Stimulated activated naive B cell treated with anti-CD40 and anti-IgM and Interleukin-4, amounts not matched to agents 10 μg/mL and 1 μg/mL and 100 μg/mL, for 72 hours (primary cell): Measurements from ENCODE around the gene RAB11A.

Experiments
- ATAC-seq, 2 donors: fragments of 150-1000 bp; cut with Tn5 transposase; replicated peaks; 2 replicates each; pipeline ENCODE4 v1.10.0; 2021; ENCODE audit warnings: moderate library complexity in 1 of 2
- DNase-seq: peaks from one replicate; pipeline ENCODE4 v3.0.0; 2021
- H3K27ac Mint-ChIP-seq: one replicate; pipeline ENCODE4 v1.8.0; 2022; ENCODE audit warnings: mild to moderate bottlenecking, mixed read lengths
- H3K27me3 Mint-ChIP-seq, 2 donors: one replicate each; pipeline ENCODE4 v1.8.0; 2022; ENCODE audit warnings: mixed read lengths in 2 of 2
- H3K36me3 Mint-ChIP-seq, 2 donors: one replicate each; pipeline ENCODE4 v1.8.0; 2022; ENCODE audit warnings: mixed read lengths in 2 of 2, mild to moderate bottlenecking in 1 of 2
- H3K4me1 Mint-ChIP-seq, 2 donors: one replicate each; pipeline ENCODE4 v1.8.0; 2022; ENCODE audit warnings: mixed read lengths in 2 of 2, mild to moderate bottlenecking in 1 of 2
- H3K4me3 Mint-ChIP-seq, 2 donors: one replicate each; pipeline ENCODE4 v1.8.0; 2022; ENCODE audit warnings: mild to moderate bottlenecking in 2 of 2, mixed read lengths in 2 of 2, moderate library complexity in 1 of 2
- H3K9me3 Mint-ChIP-seq, 2 donors: one replicate each; pipeline ENCODE4 v1.8.0; 2022; ENCODE audit warnings: mixed read lengths in 2 of 2, mild to moderate bottlenecking in 1 of 2

Gene RAB11A

DNA sequence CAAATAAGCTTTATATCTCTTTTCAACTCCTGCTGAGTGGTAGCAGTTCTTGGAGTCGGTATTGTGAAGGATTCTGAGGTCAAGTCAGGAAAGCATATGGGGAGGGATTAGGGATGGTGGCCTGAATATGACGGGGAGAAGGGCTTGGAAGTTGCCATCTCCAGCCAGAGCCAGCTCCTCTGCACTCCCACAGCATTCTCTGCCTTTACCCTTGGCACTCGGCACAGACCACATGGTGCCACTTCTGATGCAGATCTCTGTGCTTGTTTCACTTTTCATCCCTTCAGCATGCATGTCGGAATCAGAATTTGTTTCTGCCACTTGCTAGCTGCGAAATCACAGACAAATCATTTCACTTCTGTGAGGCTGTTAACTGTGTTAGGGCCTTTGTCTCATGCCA, 52.5 kb downstream of the RAB11A start:
- ATAC-seq, result no peak
- Mint-ChIP-seq H3K27ac (no peak overlapping the region), H3K4me1 (peaks cover 47 to 49% of the 10 kb centered on the region in 2 donors), H3K4me3 (peak overlapping the region in 1 of 2 donors; percentile 37), H3K27me3 (no peaks in the 10 kb centered on the region), H3K9me3 (no peaks in the 10 kb centered on the region), H3K36me3 (peaks cover 0 to 4% of the 10 kb centered on the region in 2 donors)
- DNase-seq, result no peak

DNA sequence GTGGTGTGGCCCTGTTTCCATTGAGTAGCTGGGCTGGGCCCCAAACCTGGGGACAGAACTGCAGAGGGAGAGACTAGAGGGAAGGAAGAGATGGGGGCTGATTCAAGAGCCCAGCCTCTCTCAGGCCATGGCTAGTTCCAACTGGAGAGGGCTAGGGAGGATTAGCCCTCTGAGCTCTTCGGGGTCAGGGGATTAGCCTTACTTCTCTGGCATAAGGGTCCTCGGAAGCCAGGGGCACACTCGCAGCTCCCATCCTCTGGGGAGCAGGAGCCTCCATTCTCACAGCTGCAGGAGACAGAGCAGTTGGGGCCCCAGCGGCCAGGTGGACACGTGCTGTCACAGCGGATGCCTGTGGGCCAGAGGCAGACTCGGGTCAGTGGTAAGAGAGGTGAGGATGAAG, 53.3 kb downstream of the RAB11A start:
- Mint-ChIP-seq H3K27me3 (no peaks in the 10 kb centered on the region), H3K36me3 (peaks cover 0 to 4% of the 10 kb centered on the region in 2 donors), H3K4me3 (no peak overlapping the region), H3K27ac (no peak overlapping the region), H3K4me1 (peaks cover 38 to 40% of the 10 kb centered on the region in 2 donors), H3K9me3 (no peaks in the 10 kb centered on the region)
- DNase-seq, result no peak
- ATAC-seq, result no peak

DNA sequence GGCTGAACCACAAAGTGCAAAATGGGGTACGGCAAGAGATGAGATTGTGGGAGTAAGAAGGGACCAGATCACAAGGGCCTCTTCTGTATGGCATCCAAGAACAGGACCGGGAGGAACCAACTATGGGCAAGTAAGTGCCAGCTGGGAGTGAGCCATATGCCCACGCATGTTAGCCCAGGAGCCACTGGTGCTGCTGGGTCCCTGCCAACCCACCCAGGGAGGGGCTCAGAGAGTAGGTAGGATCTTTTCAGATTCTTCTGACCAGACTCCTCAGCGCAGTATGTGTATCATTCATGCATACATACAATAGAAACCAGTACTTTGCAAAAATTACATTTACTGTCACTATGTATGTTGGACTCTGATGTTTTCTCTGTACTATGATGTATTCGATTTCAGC, 54.0 kb downstream of the RAB11A start:
- no peak for DNase-seq
- peaks cover 0 to 4% of the 10 kb centered on the region in 2 donors for H3K36me3 Mint-ChIP-seq
- H3K27me3 Mint-ChIP-seq, result no peaks in the 10 kb centered on the region
- no peaks in the 10 kb centered on the region for H3K9me3 Mint-ChIP-seq
- H3K4me3 Mint-ChIP-seq, result no peak overlapping the region
- H3K4me1 Mint-ChIP-seq, result peaks cover 32 to 34% of the 10 kb centered on the region in 2 donors
- no peak for ATAC-seq
- H3K27ac Mint-ChIP-seq, result no peak overlapping the region

DNA sequence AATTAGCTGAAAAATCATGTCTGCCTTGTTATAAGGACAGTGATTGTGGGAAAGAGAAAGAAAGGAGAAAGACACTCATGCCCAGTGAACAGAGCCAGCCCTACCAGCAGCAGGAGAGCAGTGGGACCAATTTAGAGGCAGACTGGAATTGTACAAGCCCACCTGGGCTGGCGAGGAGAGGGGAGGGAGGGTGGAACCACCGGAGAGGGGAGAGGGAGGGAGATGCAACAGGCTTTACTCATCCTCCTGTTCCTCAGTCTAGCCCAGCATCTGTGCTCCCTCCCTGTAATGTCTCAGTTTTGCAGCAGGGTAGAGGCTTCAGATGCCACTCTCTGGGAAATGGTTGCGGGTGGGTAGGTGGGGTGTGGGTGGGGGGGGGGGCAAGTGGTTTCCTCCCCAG, 54.7 kb downstream of the RAB11A start:
- H3K36me3 Mint-ChIP-seq, result no peaks in the 10 kb centered on the region
- H3K9me3 Mint-ChIP-seq, result no peaks in the 10 kb centered on the region
- DNase-seq (no peak), ATAC-seq (no peak)
- peaks cover 24 to 26% of the 10 kb centered on the region in 2 donors for H3K4me1 Mint-ChIP-seq
- H3K4me3 Mint-ChIP-seq, result no peak overlapping the region
- H3K27ac Mint-ChIP-seq, result no peak overlapping the region
- no peaks in the 10 kb centered on the region for H3K27me3 Mint-ChIP-seq

DNA sequence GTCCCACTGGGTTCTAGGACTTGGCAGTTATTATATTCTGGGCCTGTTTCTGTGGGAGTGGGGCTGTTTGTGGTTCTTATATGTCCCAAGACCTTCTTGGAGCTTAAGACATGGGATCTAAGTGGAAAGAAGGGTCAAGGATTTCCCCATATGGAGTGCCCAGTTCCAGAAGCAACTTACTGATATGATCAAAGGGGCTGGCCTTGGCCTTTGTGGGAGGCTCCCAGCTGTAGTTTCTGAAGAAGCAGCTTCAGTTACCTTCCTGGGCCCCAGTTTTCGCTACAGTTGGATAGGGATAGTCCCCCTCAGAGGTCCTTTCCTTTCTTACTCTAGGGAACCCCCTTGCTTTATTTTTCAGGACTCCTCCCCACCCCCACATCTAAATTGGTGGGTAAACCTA, 56.0 kb downstream of the RAB11A start:
- H3K9me3 Mint-ChIP-seq, result no peaks in the 10 kb centered on the region

DNA sequence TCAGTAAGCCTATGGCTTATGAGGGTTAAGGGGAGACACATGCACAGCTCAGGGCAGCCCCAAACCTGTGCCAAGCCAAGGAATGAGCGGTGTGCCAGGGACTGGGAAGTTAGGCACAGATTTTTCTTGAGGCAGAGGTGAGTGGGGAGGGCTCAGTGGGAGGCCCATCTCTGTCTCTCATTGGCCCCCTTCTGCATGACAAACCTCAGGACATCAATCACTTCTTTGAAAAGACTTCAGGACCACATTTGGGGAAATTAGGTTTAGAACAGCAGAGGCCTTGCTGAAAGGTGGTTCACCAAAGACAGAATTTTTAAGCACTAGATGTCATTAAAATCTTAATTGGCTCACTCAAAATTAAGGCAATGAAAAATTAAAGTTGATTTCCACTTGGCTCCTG, 57.2 kb downstream of the RAB11A start:
- Mint-ChIP-seq H3K27me3 (no peaks in the 10 kb centered on the region), H3K4me3 (no peak overlapping the region), H3K36me3 (no peaks in the 10 kb centered on the region), H3K4me1 (peaks cover 8 to 10% of the 10 kb centered on the region in 2 donors), H3K27ac (no peak overlapping the region), H3K9me3 (no peaks in the 10 kb centered on the region)
- ATAC-seq (no peak), DNase-seq (no peak)

More for the DNA sequence above, 56.0 kb downstream of the RAB11A start:
- Mint-ChIP-seq H3K27me3 (no peaks in the 10 kb centered on the region), H3K4me1 (peaks cover 19 to 21% of the 10 kb centered on the region in 2 donors), H3K4me3 (no peak overlapping the region), H3K36me3 (no peaks in the 10 kb centered on the region), H3K27ac (no peak overlapping the region)
- no peak for DNase-seq
- no peak for ATAC-seq

DNA sequence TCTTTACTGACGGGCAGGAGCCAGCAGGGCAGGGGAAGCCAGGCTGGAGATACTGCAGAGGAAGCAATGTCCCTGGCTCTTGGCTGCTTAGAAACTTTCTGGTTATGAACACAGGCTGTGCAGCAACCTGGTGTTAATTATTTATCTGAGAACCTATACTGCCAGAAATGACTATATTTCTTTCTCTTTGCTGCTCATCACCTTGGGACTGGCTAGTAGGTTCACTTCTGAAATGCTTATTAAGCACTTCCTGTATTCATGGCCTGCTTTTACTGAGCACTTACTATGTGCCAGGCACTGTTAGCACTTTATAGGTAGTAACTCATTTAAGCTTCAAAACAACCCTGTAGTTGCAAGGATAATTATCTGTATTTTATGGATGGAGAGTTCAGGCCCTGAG, 57.6 kb downstream of the RAB11A start:
- Mint-ChIP-seq H3K27me3 (no peaks in the 10 kb centered on the region), H3K4me1 (peaks cover 4 to 5% of the 10 kb centered on the region in 2 donors), H3K4me3 (no peak overlapping the region), H3K9me3 (no peaks in the 10 kb centered on the region), H3K36me3 (no peaks in the 10 kb centered on the region), H3K27ac (no peak overlapping the region)
- DNase-seq (no peak), ATAC-seq (peak; percentile 44 to 69)

DNA sequence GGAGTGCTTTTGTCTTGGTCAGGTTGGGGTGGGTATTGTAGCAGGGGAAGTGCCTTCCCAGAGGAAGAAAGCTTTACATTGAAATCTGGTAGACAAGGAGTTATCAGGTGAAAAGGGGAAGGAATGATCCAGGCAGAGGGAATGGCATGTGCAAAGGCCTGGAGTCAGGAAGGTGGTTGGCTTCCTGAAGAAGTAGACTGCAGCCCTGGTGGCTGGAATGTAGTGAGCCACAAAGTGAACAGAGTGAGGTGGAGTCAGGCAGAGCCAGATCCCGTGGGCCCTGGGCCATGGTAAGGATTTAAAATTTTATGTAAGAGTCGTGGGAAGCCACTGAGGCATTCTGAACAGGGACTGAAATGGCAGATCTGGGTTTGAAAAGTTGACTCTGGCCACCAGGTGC, 58.3 kb downstream of the RAB11A start:
- Mint-ChIP-seq H3K36me3 (no peaks in the 10 kb centered on the region), H3K27me3 (no peaks in the 10 kb centered on the region), H3K4me3 (no peak overlapping the region), H3K9me3 (no peaks in the 10 kb centered on the region), H3K27ac (no peak overlapping the region), H3K4me1 (no peaks in the 10 kb centered on the region)
- DNase-seq, result no peak
- ATAC-seq, result no peak

DNA sequence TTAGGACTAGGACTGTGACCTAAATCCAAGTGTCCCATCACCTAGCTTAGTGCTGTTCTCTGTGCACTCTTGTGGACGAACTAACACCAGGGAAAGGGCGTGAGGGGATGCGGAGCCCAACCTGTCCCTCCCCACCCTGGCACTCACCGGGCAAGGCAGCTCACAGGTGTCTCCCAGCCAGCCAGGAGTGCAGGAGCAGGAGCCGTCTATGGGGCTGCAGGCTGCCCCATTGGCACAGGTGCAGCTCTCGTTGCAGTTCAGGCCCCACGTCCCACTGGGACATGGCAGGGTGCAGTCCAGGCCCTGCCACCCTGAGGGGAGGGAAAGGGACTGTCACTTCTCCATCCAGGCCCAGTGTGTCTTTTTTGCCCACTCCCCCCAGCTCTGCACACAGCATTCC, 60.3 kb downstream of the RAB11A start:
- no peak for DNase-seq
- Mint-ChIP-seq H3K27me3 (no peaks in the 10 kb centered on the region), H3K36me3 (no peaks in the 10 kb centered on the region), H3K4me3 (no peak overlapping the region), H3K9me3 (no peaks in the 10 kb centered on the region), H3K4me1 (no peaks in the 10 kb centered on the region), H3K27ac (no peak overlapping the region)
- ATAC-seq, result no peak

DNA sequence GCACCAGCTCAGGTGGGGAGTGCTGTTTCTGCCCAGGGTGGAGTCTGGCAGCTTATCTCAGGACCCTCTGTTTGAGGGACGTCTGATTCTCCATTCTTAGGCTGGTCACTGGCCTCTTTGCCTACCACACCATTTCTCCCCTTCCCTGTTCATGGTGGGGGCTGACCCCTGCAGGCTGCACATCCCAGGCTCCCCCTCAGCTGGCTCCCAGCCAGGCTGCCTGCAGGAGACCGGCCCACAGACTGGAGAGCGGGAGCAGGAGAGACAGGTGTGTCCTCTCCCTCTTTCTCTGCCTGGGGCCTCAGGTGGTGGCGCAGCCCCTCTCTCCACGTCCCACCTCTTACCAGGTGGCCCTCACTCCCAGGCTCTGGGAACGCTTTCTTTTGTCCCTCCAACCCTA, 60.8 kb downstream of the RAB11A start:
- Mint-ChIP-seq H3K9me3 (no peaks in the 10 kb centered on the region), H3K4me1 (no peaks in the 10 kb centered on the region), H3K36me3 (no peaks in the 10 kb centered on the region), H3K4me3 (no peak overlapping the region), H3K27me3 (no peaks in the 10 kb centered on the region), H3K27ac (no peak overlapping the region)
- ATAC-seq (no peak), DNase-seq (no peak)

DNA sequence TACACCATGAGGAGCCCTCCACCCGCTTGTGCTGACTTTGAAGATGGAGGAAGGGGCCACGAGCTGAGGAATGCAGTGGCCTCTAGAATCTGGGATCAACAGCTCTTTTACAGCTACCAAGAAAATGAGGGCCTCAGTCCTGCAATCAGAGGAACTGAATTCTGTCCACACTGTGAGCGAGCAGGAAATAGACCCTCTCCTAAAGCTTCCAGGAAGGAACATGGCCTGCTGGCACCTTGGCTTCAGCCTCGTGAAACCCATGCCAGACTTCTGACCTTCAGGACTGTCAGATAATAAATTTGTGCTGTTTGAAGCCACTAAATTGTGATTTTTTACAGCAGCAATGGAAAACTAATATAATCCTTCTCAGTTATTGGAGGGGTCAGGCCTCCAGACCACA, 61.9 kb downstream of the RAB11A start:
- Mint-ChIP-seq H3K4me1 (no peaks in the 10 kb centered on the region), H3K9me3 (no peaks in the 10 kb centered on the region), H3K36me3 (no peaks in the 10 kb centered on the region), H3K27ac (no peak overlapping the region), H3K4me3 (no peak overlapping the region), H3K27me3 (no peaks in the 10 kb centered on the region)
- no peak for DNase-seq
- ATAC-seq, result no peak

DNA sequence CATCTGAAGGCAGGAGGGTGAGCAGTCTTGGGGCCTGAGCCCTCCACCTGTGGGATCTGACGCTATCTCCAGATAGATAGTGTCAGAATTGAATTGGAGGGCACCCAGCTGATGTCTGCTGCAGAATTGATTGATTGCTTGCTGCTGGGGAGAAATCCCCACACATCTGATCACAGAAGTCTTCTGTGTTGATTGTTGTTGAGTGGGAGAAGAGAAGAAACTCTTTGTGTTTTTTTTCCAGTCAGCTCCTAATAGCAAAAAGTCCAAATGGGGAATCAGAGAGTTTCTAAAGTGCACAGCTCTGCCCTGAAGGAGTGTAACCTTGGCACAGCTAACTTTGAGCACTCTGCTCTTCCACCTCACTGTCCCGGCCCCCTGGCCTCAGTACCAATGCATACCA, 66.1 kb downstream of the RAB11A start:
- H3K9me3 Mint-ChIP-seq, result no peaks in the 10 kb centered on the region
- H3K36me3 Mint-ChIP-seq, result no peaks in the 10 kb centered on the region
- ATAC-seq, result no peak
- H3K27ac Mint-ChIP-seq, result no peak overlapping the region
- no peak for DNase-seq
- no peaks in the 10 kb centered on the region for H3K27me3 Mint-ChIP-seq
- no peaks in the 10 kb centered on the region for H3K4me1 Mint-ChIP-seq
- no peak overlapping the region for H3K4me3 Mint-ChIP-seq

DNA sequence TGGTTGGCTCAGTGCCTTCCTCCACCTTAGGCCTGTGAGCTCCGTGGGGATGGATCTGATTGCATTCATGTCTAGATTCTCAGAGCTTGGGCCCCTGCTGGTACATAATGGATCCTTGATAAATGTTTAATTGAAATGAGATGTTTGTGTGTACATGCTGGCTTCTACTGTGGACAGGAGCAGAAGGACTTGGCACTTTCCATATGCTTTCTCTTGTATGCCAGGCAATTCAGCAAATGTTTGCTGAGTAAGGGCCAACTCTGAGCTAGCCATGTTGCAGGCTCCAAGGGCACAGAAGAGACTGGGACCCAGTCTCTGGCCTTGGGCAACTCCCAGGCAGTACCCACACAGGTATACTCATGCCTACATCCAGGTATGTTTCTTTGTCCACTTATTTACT, 67.0 kb downstream of the RAB11A start:
- no peaks in the 10 kb centered on the region for H3K27me3 Mint-ChIP-seq
- no peaks in the 10 kb centered on the region for H3K4me1 Mint-ChIP-seq
- no peak overlapping the region for H3K4me3 Mint-ChIP-seq
- no peaks in the 10 kb centered on the region for H3K9me3 Mint-ChIP-seq
- no peaks in the 10 kb centered on the region for H3K36me3 Mint-ChIP-seq
- DNase-seq (no peak), ATAC-seq (no peak)
- no peak overlapping the region for H3K27ac Mint-ChIP-seq

DNA sequence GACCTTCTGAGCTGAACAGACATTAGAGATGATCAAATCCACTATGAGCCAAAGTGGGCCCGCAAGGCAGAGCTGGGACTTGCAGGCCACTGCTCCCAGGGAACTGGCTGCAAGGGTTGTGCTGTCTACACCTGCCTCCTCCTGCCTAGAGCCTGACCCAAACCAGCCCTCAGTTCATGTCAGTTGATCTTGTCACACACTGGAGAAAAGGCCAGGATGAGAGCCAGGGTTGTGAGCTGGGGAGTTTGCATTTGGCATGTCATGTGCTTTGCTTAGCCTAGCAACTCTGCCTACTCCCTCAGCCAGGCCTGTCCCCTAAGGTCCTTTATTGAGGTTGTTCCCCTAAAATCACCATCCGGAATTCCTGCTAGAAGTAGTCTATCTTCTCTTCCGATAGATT, 67.8 kb downstream of the RAB11A start:
- Mint-ChIP-seq H3K36me3 (no peaks in the 10 kb centered on the region), H3K4me1 (no peaks in the 10 kb centered on the region), H3K4me3 (no peak overlapping the region), H3K27me3 (no peaks in the 10 kb centered on the region), H3K9me3 (no peaks in the 10 kb centered on the region), H3K27ac (no peak overlapping the region)
- DNase-seq (no peak), ATAC-seq (no peak)

DNA sequence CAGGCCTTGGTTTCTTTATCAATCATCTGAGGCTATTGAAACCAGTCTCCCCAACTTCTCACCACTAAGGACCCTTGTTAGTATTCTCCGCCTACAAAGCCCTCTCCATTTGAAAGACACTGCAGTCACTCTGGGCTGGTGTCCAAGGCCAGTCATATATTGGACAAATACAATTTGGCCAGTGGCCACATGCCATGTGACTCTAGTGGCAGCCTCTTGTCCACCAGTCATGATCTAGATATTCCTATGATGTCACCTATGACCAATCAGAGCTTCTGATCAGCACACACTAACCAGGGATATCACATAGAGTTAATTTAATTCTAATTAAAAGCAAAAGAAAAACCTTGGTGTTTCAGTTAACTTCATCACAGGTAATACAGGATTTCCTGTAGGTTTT, 68.2 kb downstream of the RAB11A start:
- no peaks in the 10 kb centered on the region for H3K36me3 Mint-ChIP-seq

DNA sequence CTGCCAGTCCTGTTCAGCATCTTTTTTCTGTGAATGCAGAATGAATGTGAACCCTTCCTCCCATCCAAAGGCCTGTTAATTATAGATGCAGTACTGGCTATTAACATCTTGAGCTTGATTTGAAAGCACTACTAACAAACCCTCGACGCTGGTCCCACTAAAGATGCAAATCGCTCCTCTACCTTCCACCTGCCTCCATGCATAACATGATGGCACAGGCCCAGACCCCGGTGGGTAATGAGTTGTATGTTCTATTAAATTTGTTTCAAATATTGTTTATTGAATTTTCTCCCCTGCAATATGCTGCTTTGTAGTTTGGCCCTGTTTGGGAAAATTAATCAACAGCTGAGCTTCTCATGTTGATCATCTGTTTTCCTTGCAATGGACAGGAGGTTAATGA, 69.3 kb downstream of the RAB11A start:
- H3K27ac Mint-ChIP-seq, result no peak overlapping the region

More for the DNA sequence above, 68.2 kb downstream of the RAB11A start:
- DNase-seq, result no peak
- Mint-ChIP-seq H3K27me3 (no peaks in the 10 kb centered on the region), H3K4me1 (no peaks in the 10 kb centered on the region), H3K9me3 (no peaks in the 10 kb centered on the region), H3K27ac (no peak overlapping the region), H3K4me3 (no peak overlapping the region)
- ATAC-seq, result no peak

More for the DNA sequence above, 69.3 kb downstream of the RAB11A start:
- Mint-ChIP-seq H3K4me1 (no peaks in the 10 kb centered on the region), H3K36me3 (no peaks in the 10 kb centered on the region), H3K9me3 (no peaks in the 10 kb centered on the region), H3K4me3 (no peak overlapping the region), H3K27me3 (no peaks in the 10 kb centered on the region)
- DNase-seq, result no peak
- no peak for ATAC-seq
